ENCODE results near the gene GYS2.

Gene GYS2

GRCh38 chr12:21501258-21502163 lies 103.1 kb downstream of the GYS2 start, which contains the start of the genes GOLT1B and RECQL:
GOLT1B (plus strand) TSS chr12:21501789; CDS start chr12:21501924, 135 bp downstream.
RECQL (minus strand) TSS chr12:21501635; CDS start chr12:21499570, 2,065 bp downstream.
- DNase-seq: peak; percentile 95

GRCh38 chr12:21500786-21501257 lies 103.8 kb downstream of the GYS2 start:
- no peak for DNase-seq

- DNase-seq: no peak
Measured at GRCh38 chr12:21499765-21500164, 104.9 kb downstream of the GYS2 start.
